Measurements from ENCODE around the gene ZNF48. TPM values are rescaled to one million over a fixed set of nuclear protein-coding genes. Genes with fewer than 3 reads are reported as not detected.

ZNF48 gene
- polyA plus RNA-seq, 1 of the 3 experiments (the other 2 are of a cell fraction), result 8.8 TPM

GRCh38 chr16:30379158-30379783 lies 15.9 kb upstream of the ZNF48 start:
- H3K36me3 ChIP-seq (replicated peaks in 1 of 2; ENCODE audit: control insufficient read depth in 1 of 2, insufficient read depth in 2 of 2, low read length in 1 of 2), result peaks cover 0 to 6% of the 10 kb centered on the region in 2 experiments
- H3K9ac ChIP-seq, result peak overlapping the region; percentile 97
- no peaks in the 10 kb centered on the region for H3K27me3 ChIP-seq (ENCODE audit: insufficient read depth)
- no peak for DNase-seq
- 37% methylated on average over 19 of the region's 27 CpGs for WGBS (ENCODE audit: low lambda C conversion rate)
- peak overlapping the region; percentile 100 for H3K4me2 ChIP-seq
- TF ChIP-seq IRF3 (IDR thresholded peaks at IDR 0.05; ENCODE audit: low read depth, low read length) (no peak), NFIC (IDR thresholded peaks at IDR 0.05; ENCODE audit: borderline replicate concordance) (no peak), JUND (IDR thresholded peaks at IDR 0.05) (no peak), MAX (IDR thresholded peaks at IDR 0.05; ENCODE audit: low read depth) (no peak), RCOR1 (IDR thresholded peaks at IDR 0.05; ENCODE audit: low read length) (no peak), ELF1 (IDR thresholded peaks at IDR 0.05) (no peak)
- peaks cover 12% of the 10 kb centered on the region; the same call in 1 of the 2 replicates for H4K20me1 ChIP-seq (ENCODE audit: insufficient read depth)
- no peak overlapping the region for H2AFZ ChIP-seq (ENCODE audit: low read depth)
- no peaks in the 10 kb centered on the region for H3K9me2 ChIP-seq
- peaks cover 19% of the 10 kb centered on the region for H3F3A ChIP-seq (replicated peaks; ENCODE audit: insufficient read depth)
- ChIA-PET POLR2A (no interaction called here), CTCF (interaction anchor here (1.0 to 2.6 kb wide), 4 partner anchors 16 to 28 kb away, joined by 3 to 15 read pairs (median 7); partner anchors contain the start of genes ZNF48 and ZNF771)
- H3K4me3 ChIP-seq (ENCODE audit: low read depth in 2 of 2, low read length in 1 of 2), result peak overlapping the region; percentile 70 to 96
- peaks cover 15% of the 10 kb centered on the region; the same call in 1 of the 2 replicates for H3K79me2 ChIP-seq (ENCODE audit: insufficient read depth)
- peak overlapping the region; percentile 35 to 96; a peak in 3 of 4 replicates for H3K27ac ChIP-seq (ENCODE audit: low read depth in 2 of 2, low read length in 1 of 2)
- H3K9me3 ChIP-seq, result no peaks in the 10 kb centered on the region
- H3K4me1 ChIP-seq (ENCODE audit: control insufficient read depth in 1 of 2, insufficient read depth in 2 of 2, low read depth in 1 of 2, low read length in 1 of 2), result peaks cover 6 to 9% of the 10 kb centered on the region in 2 experiments; a peak in 3 of 4 replicates

DNA sequence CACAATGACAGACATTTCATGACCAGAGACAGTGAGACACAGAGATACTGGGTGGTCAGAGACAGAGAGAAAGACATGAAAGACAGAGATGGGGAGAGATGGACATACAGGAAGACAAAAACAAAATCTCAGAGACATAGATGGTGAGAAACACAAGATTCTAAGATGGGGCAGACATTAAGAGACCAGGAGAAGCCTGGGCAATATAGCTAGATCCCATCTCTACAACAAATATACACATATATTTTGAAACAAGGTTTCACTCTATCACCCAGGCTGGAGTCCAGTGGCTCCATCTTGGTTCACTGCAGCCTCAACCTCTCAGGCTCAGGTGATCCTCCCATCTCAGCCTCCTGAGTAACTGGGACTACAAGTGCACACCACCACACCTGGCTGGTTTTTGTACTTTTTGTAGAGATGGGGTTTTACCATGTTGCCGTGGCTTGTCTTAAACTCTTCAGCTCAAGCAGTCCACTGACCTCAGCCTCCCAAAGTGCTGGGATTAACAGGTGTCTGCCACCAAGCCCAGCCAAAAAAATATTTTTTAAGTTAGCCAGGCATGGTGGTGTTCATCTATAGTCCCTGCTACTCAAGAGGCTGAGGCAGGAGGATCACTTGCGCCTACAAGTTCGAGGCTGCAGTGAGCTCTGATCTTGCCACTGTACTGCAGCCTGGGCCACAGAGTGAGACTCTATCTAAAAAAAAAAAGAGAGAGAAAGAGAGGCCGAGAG lies 15.0 kb upstream of the ZNF48 start:
- Histone ChIP-seq H3K9me2 (no peaks in the 10 kb centered on the region), H3K4me2 (no peak overlapping the region; the same call in 1 of the 2 replicates), H3K36me3 (replicated peaks in 1 of 2; ENCODE audit: control insufficient read depth in 1 of 2, insufficient read depth in 2 of 2, low read length in 1 of 2) (peaks cover 0 to 6% of the 10 kb centered on the region in 2 experiments), H3K79me2 (ENCODE audit: insufficient read depth) (peaks cover 15% of the 10 kb centered on the region; the same call in 1 of the 2 replicates), H3K4me3 (ENCODE audit: low read depth in 2 of 2, low read length in 1 of 2) (no peak overlapping the region), H3K4me1 (ENCODE audit: control insufficient read depth in 1 of 2, insufficient read depth in 2 of 2, low read depth in 1 of 2, low read length in 1 of 2) (peaks cover 6 to 9% of the 10 kb centered on the region in 2 experiments; a peak in 3 of 4 replicates), H3K9ac (no peak overlapping the region), H3K9me3 (no peaks in the 10 kb centered on the region), H4K20me1 (ENCODE audit: insufficient read depth) (peaks cover 12% of the 10 kb centered on the region; the same call in 1 of the 2 replicates), H2AFZ (ENCODE audit: low read depth) (no peak overlapping the region), H3K27me3 (ENCODE audit: insufficient read depth) (no peaks in the 10 kb centered on the region), H3K27ac (ENCODE audit: low read depth in 2 of 2, low read length in 1 of 2) (no peak overlapping the region), H3F3A (replicated peaks; ENCODE audit: insufficient read depth) (peaks cover 19% of the 10 kb centered on the region)
- 98% methylated on average over 4 of the region's 4 CpGs for WGBS (ENCODE audit: low lambda C conversion rate)
- CTCF ChIA-PET, result interaction anchor here (1.5 to 2.6 kb wide), 2 partner anchors 15 to 29 kb away, joined by 6 to 15 read pairs; partner anchors contain the start of gene ZNF48
- DNase-seq, result no peak
- POLR2A ChIA-PET, result interaction anchor here (5.1 kb wide), 1 partner anchor 14 kb away, joined by 33 read pairs; the partner anchor contains the start of gene ZNF48
- TF ChIP-seq RAD21 (IDR thresholded peaks at IDR 0.05; ENCODE audit: low read length), result no peak
- TF ChIP-seq MXI1 (IDR thresholded peaks at IDR 0.05; ENCODE audit: low read depth, low read length), result no peak
- no peak for TF ChIP-seq NFIC (IDR thresholded peaks at IDR 0.05; ENCODE audit: borderline replicate concordance)
- no peak for TF ChIP-seq RFX5 (IDR thresholded peaks at IDR 0.05; ENCODE audit: low read length)
- no peak for TF ChIP-seq CHD2 (IDR thresholded peaks at IDR 0.05; ENCODE audit: low read length, partially characterized antibody)
- TF ChIP-seq YY1 (IDR thresholded peaks at IDR 0.05; ENCODE audit: low read depth), result no peak
- no peak for TF ChIP-seq TAF1 (IDR thresholded peaks at IDR 0.05; ENCODE audit: borderline replicate concordance, low read depth, low read length)
- TF ChIP-seq USF1 (IDR thresholded peaks at IDR 0.05; ENCODE audit: borderline replicate concordance, low read depth), result no peak
- no peak for TF ChIP-seq CTCF (IDR thresholded peaks at IDR 0.05)
- no peak for TF ChIP-seq FOXJ3 (CRISPR knock-in tag; IDR thresholded peaks at IDR 0.05)
- TF ChIP-seq FOSL2 (IDR thresholded peaks at IDR 0.05; ENCODE audit: borderline replicate concordance, low read depth), result no peak
- TF ChIP-seq GATA2 (CRISPR knock-in tag; IDR thresholded peaks at IDR 0.05), result no peak

Data from SK-N-SH (cell line).